ENCODE results near the gene CDC14A. TPM values are rescaled to one million over a fixed set of nuclear protein-coding genes. Genes with fewer than 3 reads are reported as not detected.

The CDC14A gene
- total and polyA plus RNA-seq, 12 donors: 0.85 to 19.2 (median 4.1) TPM

- intact Hi-C loops (cut with DNase I): no loop called here
- no peaks in the 10 kb centered on the region for H3K4me1 ChIP-seq (replicated peaks in 1 of 2)
- H3K4me3 ChIP-seq: no peak overlapping the region
- DNase-seq: no peak
- no peak overlapping the region for H3K27ac ChIP-seq
- no peaks in the 10 kb centered on the region for H3K9me3 ChIP-seq (replicated peaks in 1 of 3)
- 91 to 97% (median 96%) methylated on average over 2 of the region's 2 CpGs for WGBS, 4 donors
- no peaks in the 10 kb centered on the region for H3K27me3 ChIP-seq
- TF ChIP-seq CTCF (IDR thresholded peaks at IDR 0.05) (no peak), POLR2A (IDR thresholded peaks at IDR 0.05) (no peak)
- H3K36me3 ChIP-seq (replicated peaks in 1 of 2): no peaks in the 10 kb centered on the region
Observed at GRCh38 chr1:100431954-100432353, 79.6 kb downstream of the CDC14A start.

DNA sequence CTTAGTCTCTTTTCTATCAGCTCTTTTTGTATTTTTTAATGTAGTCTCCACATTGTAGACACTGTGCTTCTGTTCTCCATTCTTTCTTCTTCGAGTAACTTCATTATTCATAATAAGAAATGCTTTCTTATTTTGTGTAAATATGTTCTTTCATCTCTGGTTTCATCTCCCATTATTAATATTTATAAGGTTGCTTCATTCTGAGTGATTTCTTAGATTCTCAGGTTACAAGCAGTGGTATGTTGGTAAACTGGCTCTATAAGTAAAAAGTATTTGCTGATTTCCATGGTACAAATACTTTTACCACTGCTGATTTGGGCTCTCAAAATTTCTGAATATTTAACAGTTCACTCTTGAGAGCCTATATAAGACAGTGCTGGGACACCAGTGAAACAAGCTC lies 81.3 kb downstream of the CDC14A start:
- WGBS, 4 donors: 78 to 87% (median 85%) methylated on average over 1 of the region's 1 CpG
- no peaks in the 10 kb centered on the region for H3K27me3 ChIP-seq
- no peaks in the 10 kb centered on the region for H3K4me1 ChIP-seq (replicated peaks in 1 of 2)
- DNase-seq: no peak
- no peak for TF ChIP-seq POLR2A (IDR thresholded peaks at IDR 0.05)
- TF ChIP-seq CTCF (IDR thresholded peaks at IDR 0.05): no peak
- H3K36me3 ChIP-seq (replicated peaks in 1 of 2): no peaks in the 10 kb centered on the region
- H3K9me3 ChIP-seq (replicated peaks in 1 of 3): no peaks in the 10 kb centered on the region
- intact Hi-C loops (cut with DNase I): no loop called here
- no peak overlapping the region for H3K27ac ChIP-seq
- H3K4me3 ChIP-seq: no peak overlapping the region

DNA sequence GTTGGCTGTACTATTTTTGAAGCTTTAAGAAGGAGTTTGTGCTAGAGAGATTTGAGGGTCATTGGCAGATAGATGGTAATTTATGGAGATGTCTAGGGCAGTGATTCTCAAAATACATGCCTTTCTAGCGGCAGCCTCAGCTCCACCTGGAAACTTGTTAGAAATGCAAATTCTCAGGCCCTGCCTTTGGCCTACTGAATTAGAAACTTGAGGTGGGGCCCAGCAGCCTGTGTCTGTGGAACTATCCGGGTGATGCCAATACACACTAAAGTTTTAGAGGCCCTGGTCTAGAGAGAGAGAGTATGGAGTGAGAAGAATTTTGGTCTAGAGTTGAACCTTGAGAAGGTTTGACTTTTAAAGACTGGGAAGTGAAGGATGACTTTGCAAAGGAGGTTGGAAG lies 82.5 kb downstream of the CDC14A start:
- intact Hi-C loops (cut with DNase I): no loop called here
- H3K4me3 ChIP-seq: no peak overlapping the region
- no peak for TF ChIP-seq POLR2A (IDR thresholded peaks at IDR 0.05)
- TF ChIP-seq CTCF (IDR thresholded peaks at IDR 0.05): no peak

GRCh38 chr1:100438375-100438774 lies 86.1 kb downstream of the CDC14A start:
- no peaks in the 10 kb centered on the region for H3K36me3 ChIP-seq (replicated peaks in 1 of 2)
- intact Hi-C loops (cut with DNase I): no loop called here
- TF ChIP-seq CTCF (IDR thresholded peaks at IDR 0.05): no peak
- TF ChIP-seq POLR2A (IDR thresholded peaks at IDR 0.05): no peak
- no peaks in the 10 kb centered on the region for H3K27me3 ChIP-seq
- no peak for DNase-seq
- H3K4me1 ChIP-seq (replicated peaks in 1 of 2): no peaks in the 10 kb centered on the region
- H3K4me3 ChIP-seq: no peak overlapping the region
- H3K9me3 ChIP-seq (replicated peaks in 1 of 3): no peaks in the 10 kb centered on the region
- H3K27ac ChIP-seq: no peak overlapping the region
- WGBS, 4 donors: 92 to 98% (median 96%) methylated on average over 1 of the region's 1 CpG

More for the DNA sequence above, 82.5 kb downstream of the CDC14A start:
- WGBS, 4 donors: 89 to 100% (median 94%) methylated on average over 2 of the region's 2 CpGs
- Histone ChIP-seq H3K9me3 (replicated peaks in 1 of 3) (no peaks in the 10 kb centered on the region), H3K27ac (no peak overlapping the region), H3K27me3 (no peaks in the 10 kb centered on the region), H3K4me1 (replicated peaks in 1 of 2) (no peaks in the 10 kb centered on the region), H3K36me3 (replicated peaks in 1 of 2) (no peaks in the 10 kb centered on the region)
- DNase-seq: no peak

Measured in adrenal gland (tissue), 12 donors.